Sciatic nerve (tissue), 2 donors: ENCODE results near the gene PRAC1. TPM values are rescaled to one million over a fixed set of nuclear protein-coding genes. Genes with fewer than 3 reads are reported as not detected.
"Not testable (repeated sequence)": the region's sequence is repeated elsewhere in the genome, so short reads cannot be mapped to it uniquely, and the experiment has no call there.

Source experiments
- ATAC-seq: fragments of 200-7000 bp; cut with Tn5 transposase; one replicate; pipeline ENCODE4 v1.9.1; 2020; ENCODE audit warnings: mild to moderate bottlenecking, moderate library complexity
- DNase-seq: peaks from one replicate; pipeline ENCODE4 v3.0.0-alpha.2; 2020; ENCODE audit warnings: low spot score
- intact Hi-C: fragments of 100-400 bp; cut with DNase I; formaldehyde crosslinking; loops from one replicate; pipeline ENCODE4 v1.14.2; 2022
- total RNA-seq: library from RNA; stranded (reverse); fragmentation: NEBNext Ultra II Directional; extraction: Animal tissue kit (Norgen Biotek cat#: 25700); gene quantifications from one replicate; pipeline ENCODE4 v1.2.1, GENCODE V29; 2021
- donor health status: DM: no; HTN: no; CAD: no.
- donor health status: DM: no; HTN: no; CAD: no.

The PRAC1 gene
- total RNA-seq, 1 donor from 2014 or later, result not detected

DNA sequence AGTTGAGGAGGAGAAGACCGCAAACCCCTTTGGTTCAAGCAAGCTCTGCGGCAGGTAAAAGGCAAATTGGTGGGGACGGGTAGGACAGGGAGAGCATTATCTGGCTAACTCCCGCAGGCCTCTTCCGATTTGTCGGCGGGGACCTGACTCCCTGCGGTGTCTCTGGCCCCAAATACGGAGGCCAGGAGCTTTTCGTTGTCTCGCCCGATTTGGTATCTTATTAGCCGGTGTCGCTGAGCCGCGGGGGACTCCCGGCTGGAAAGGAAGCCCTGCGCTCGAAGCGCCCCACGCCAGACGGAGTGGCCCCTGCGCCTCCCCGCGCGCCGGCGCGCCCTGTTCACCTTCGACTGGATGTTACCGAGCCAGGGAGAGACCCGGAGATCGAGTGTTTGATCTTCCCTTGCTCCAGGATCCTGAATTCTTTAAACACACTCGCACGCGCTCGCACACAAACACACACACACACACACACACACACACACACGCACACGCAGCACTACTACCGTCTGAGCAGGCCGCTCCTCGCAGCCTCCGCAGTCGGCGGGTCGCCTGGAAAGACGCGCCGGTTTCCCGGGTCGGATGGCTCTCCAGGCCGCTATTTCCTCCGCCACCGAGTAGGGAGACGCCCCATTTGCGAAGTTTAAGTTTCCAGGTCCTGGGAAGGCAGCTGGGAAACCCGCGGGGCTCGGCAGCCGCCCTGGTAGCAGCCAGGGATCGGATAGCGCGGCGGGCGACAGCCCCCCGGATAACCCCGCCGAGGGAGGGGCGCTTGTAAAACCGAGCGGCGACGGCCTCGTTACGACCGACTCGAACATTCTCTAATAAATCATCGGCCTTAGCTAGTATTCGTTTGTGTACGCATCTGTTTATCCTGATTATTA lies 3.3 kb downstream of the PRAC1 start:
- intact Hi-C loops, result no loop called here
- ATAC-seq (no peak), DNase-seq (no peak)

DNA sequence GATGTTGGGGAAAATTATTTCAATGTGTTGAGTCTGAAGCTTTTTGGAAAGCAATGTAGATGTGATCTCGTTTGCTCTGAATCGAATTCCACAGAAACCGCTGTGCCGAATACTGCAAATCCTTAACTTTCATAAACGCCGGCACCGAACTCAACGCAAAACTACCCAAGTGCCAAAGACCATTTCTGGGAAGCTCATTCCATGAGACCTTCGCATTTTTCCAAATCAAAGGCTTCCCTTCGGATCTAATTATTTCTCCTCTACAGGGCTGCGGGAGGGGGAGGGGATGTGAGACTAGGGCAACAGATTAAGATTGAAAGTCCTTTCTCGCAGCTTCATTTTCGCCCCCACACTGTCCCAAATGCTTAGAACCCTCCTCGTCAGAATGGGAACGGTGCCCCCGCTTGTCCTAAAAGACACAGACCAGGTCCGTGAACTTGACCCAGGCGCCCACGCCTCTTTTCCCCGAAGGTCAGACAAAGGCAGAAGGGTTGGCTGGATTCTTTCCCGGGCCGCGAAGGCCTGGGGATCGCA lies 4.0 kb downstream of the PRAC1 start:
- intact Hi-C loops, result no loop called here
- DNase-seq, result no peak
- ATAC-seq, result no peak

DNA sequence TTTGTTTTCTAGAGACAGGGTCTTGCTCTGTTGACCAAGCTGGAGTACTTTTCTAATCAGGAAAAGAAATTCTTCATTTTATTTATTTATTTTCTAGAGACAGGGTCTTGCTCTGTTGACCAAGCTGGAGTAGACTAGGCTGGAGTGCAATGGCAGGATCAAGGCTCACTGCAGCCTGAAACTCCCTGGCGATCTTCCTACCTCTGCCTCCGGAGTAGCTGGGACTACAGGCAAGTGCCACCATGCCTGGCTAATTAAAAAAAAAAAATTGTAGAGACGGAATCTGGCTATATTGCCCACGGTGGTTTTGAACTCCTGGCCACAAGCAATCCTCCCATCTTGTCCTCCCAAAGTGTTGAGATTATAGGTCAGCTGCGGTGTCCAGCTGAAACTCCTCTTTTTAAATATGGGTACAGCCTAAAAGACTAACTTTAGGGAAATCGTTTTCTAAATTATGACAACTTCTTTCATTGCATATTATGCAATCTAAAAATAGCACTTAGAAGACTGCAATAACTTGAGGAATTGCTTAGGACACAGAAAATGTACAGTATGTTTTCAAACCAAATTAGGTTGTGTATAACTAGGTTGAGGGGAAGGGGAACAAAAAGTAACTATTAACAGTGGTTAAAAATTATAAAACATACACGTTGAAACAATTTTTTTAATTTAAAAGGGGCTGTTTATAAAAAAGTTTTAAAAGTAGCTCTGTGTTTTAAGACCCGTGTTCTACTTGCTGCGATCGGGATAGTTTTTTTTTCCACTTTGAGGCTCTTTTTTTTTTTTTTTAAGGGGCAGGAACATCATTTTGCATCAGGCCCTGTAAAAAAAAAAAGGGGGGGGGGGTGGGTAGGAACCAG lies 4.7 kb downstream of the PRAC1 start:
- DNase-seq (no peak), ATAC-seq (no peak)
- intact Hi-C loops, result no loop called here

DNA sequence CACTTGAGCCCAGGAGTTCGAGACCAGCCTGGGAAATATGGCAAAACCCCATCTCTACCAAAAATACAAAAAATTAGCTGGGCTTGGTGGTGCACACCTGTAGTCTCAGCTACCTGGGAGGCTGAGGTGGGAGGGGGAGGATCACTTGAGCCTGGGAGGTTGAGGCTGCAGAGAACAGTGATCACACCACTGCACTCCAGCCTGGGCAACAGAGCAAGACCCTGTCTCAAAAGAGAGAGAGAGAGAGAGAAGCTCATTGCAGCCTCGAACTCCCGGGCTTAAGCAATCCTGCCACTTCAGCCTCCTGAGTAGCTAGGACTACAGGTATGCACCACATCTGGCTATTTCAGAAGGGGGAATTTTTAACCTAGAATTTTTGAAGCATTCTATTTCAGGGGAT lies 5.8 kb downstream of the PRAC1 start:
- ATAC-seq, DNase-seq, intact Hi-C loops: not testable (repeated sequence)

DNA sequence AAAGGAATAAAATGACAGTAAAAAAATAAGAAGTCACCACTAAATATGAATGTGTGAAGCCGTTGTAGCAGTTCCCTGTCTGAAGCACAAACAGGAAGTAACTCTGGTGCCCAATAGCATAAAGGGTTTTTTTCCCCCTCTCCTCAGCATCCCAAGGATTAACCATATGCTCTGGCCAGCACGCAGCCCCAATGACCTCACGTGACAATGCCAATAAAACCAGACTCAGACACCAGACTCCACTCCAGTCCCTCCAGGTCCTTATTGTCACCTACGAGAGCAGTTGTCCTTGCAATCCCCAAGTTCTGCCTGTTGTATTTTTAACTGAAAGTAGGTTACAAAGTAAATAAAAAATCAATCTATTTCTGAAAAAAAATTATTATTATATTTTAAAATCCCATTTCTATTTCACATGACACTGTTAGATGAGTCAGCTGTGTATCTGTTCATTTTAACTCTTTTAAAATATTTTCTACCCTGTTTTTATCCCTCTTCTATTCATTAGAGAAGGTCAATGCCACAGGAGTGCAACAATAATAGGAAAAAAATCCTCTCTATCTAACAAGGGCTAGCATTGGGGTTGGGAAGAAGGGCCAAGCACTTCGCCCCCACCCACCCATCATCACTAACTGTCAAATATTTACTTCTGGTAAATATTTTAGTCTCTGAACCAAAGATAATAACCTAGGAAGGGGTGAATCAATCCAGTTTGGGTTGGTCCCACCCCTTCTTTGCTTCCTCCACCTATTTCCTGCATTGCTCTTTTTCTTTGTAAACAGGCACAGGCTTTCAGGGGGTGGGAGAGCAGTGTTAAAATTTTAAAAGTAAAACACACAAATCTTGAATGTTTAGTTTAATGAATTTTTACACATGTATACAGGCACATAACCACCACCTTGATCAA lies 6.6 kb downstream of the PRAC1 start:
- ATAC-seq (no peak), DNase-seq (no peak)
- intact Hi-C loops, result no loop called here

DNA sequence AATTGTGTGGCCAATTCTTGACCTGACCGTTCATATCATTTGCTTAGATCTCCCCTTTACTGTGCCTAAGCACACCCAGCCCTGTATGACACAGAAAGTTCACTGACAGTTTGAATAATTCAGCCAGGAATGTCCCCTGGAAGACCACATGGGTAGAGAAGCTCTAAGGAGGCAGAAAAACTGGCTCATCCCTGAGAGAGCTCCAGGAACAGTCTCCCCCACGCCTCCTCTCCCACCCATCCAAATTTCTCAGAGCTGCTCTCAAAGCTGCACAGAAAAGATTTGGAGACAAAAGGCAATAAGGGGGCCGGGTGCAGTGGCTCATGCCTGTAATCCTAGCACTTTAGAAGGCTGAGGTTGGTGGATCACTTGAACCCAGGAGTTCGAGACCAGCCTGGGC lies 11.2 kb downstream of the PRAC1 start:
- ATAC-seq, result no peak
- no peak for DNase-seq
- intact Hi-C loops, result no loop called here

DNA sequence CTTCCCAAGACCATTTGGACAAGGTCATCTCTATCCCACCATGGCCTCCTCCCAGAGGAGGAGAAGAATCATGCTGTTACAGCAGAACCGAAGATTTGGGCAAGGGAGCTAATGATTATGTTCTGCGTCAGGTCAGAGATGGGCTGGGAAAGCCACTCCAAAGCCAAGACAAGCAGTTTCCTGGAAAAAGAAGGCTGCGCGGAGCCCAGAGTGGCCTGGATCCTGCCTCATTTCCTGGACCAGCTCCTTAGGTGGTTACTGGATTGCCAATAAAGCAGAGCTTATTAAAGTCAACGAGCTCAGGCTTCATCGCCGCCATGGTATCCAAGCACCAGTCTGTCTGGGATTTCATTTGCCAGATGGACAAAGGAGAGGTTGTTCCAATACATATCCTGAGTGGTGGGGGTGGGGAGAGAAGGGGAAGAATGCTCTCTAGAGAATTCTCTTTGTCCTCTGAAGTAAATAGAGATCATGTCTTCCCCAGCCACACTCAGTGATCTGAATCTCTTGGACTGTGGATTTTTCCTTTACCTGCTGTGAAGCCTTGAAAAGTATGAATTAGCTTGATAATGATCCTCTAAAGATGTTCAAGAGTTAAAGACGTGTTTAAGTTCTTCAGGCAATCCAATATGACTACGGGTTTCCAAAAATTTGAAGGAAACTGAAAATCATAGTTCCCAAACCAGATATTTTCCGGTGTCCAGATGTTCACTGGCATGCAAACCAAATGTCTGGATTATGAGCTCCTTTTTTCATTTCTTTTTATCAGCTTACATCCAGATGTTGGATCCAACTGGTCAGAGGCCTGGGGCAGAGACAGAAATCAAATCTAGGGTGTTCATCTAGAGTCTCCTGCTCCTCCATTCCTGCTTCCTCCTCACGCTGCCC lies 17.7 kb downstream of the PRAC1 start:
- DNase-seq, result no peak
- ATAC-seq, result no peak
- intact Hi-C loops, result no loop called here

DNA sequence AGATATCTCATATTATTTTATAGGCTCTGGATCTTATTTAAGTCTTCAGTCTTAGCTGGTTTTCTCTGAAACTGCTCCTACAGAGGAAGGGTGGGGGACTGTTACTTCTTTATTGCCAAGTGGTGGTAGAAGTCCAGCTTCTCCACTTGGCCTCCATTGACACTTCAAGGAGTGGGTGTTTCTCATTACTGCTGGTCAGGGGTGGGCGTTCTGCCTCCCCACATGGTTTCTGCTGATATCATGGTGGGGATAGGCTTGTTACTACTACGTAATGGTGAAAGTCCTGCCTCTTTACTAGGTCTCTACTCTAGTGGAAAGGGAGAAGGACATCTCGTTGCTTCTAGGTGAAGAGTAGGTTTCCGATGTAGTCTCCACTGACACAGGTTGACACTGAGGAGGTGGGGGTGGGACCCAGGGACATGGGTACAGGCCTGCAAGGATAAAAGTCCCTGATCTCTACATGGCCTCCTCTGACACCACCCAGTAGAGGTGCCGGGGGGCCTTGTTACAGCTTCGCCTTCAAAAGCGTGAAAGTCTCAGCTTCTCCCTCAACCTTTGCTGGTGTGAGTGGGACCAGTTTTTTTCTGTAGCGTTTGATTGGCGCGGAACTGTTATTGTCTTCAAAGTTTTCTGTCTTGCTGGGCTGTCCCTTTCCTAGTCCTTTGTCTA lies 20.3 kb downstream of the PRAC1 start:
- no peak for DNase-seq
- ATAC-seq, result no peak
- intact Hi-C loops, result no loop called here

DNA sequence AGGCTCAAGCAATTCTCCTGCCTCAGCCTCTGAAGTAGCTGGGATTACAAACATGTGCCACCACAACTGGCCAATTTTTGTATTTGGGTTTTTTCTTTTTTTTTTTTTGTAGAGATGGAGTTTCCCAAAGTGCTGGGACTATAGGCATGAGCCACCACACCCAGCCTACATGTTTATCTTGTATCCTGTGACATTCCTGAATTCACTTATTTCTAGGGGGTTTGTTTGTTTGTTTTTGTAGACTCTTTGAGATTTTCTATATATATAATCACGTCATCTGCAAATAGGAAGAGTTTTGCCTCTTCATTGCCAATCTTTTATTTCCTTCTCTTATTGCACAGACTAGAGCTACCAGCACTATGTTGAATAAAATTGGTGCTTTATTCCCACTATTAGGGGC lies 29.1 kb downstream of the PRAC1 start:
- intact Hi-C loops, result no loop called here
- DNase-seq, result no peak
- ATAC-seq, result no peak

DNA sequence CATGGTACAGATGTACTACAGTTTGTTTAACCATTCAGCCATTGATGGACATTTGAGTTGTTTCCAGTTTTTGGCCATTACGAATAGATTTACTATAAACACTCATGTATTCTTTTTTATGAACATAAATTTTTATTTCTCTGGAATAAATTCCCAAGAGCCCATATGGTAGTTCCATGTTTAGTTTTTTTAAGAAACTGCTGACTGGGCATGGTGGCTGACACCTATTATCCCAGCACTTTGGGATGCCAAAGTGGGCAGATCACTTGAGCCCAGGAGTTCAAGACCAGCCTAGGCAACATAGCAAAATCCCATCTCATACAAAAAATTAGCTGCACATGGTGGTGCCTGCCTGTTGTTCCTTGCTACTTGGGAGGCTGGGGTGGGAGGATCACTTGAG lies 30.3 kb downstream of the PRAC1 start:
- intact Hi-C loops, result no loop called here
- no peak for DNase-seq
- no peak for ATAC-seq

DNA sequence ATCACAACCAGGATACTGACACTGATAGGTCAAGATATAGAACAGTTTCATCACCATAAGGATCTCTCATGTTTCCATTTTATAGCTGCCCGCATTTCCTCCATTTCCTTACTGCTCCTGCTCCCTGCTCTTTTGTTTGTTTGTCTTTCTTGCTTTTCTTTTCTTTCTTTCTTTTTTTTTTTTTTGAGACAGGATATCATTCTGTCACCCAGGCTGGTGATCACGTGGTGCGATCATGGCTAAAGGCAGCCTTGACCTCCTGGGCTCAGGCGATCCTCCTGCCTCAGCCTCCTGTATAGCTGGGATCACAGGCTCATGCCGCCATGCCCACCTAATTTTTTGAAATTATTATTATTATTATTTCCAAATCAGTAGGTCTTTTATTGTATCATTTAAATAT lies 31.7 kb downstream of the PRAC1 start:
- intact Hi-C loops, result no loop called here
- no peak for ATAC-seq
- DNase-seq, result no peak

DNA sequence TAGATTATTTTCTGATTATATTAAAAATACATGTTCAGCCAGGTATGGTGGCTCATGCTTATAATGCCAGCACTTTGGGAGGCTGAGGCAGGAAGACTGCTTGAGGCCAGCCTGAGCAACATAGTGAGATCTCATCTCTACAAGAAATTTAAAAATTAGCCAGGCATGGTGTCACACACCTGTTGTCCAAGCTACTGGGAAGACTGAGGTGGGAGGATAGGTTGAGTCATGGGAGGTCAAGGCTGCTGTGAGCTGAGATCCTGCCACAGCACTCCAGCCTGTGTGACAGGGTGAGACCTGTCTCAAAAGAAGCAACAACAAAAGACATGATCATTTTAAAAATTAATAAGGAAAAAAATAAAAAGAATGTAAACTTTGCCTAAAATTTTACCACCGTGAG lies 40.7 kb downstream of the PRAC1 start:
- ATAC-seq, result no peak
- DNase-seq, result no peak
- intact Hi-C loops, result no loop called here

DNA sequence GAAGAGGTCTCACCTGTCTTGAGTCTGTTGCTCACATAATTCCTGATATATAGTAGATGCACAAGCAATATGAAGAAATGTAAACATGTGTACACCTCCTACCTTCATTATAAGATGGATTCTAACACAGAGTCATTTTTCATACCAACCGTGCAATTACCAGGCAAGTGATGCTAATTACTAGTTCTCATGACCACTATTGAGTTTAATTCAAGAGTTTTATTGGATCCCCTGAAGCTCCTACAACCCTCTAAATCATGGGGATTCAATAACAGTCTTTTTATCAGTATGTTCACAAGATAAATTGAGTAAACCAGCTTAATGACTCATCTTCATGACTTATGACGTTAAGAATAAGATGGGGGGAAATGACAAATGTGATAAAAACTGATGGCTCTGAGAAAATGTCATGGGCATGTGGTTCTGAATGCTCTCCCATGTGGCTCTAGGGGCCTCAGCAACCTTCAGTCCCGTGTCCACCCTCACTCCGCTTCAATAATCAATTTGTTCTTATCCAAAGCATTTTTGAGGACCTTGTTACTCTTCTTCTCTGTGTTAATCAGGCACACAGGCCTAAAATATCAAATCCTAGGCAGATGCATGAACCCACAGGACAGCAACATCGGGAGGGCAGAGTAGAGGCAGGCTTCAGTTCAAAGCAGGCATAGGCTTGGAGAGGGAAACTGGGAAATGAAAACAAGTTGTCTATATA lies 42.8 kb downstream of the PRAC1 start:
- ATAC-seq (no peak), DNase-seq (no peak)
- intact Hi-C loops, result loop anchor here (10.0 kb wide), 1 partner anchor 115 kb away; no protein-coding TSS in a partner anchor

DNA sequence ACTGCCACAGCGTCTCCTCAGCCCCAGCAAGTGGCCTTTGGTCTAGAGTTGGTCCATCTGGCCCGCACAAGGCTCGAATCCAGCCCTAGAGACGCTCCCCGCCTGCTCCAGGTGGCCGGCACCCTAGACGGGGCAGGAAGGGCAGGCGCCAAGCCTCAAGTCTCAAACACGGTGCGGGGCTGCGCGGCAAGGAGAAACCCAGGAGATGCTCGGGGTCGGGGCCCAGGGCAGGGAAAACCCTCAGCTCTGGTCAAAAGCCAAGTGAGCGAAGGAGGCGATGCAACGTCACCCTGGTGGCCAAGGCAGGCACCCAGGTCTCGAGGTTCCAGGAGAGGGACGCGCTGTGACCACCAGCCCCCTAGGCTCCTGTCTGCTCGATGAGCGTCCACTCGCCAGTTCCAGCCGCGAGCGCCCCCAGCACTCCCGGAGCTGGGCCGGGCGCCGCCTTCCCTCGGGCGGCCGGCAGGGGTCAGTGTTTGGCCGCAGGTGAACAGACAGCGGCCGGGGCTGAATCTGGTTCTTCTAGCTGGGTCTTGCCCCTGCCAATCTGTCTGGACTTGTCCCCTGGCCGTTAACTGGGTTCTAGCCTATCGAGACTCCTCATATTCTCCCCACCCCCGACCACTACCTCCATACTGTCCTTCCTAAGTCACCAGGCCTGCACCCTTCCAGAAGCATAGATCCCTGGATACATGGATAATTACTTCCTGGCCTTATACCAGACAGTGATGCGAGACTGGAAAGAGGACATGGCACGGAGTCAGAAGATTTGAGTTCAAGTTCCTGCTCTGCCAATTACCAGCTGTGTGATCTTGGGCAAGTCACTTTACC lies 44.0 kb downstream of the PRAC1 start:
- peak; percentile 70 for DNase-seq
- ATAC-seq, result peak; percentile 72
- intact Hi-C loops, result loop anchor here (10.0 kb wide), 1 partner anchor 116 kb away; no protein-coding TSS in a partner anchor

DNA sequence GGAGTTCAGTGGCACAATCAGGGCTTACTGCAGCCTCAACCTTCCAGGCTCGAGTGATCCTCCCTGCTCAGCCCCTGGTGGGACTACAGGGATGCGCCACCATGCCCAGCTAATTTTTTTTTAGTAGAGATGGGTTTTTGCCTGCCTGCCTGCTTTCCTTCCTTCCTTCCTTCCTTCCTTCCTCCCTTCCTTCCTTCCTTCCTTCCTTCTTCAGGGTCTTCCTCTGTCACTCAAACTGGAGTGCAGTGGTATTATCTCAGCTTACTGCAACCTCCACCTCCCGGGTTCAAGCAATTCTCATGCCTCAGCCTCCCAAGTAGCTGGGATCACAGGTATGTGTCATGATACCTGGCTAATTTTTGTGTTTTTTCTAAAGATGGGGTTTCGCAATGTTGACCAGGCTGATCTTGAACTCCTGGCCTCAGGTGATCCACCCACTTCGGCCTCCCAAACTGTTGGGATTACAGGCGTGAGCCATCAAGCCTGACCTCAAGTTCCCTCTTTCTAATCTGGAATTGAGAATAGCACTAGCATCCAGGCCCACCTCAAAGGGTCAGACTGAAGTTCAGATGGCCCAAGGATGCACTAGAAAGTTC lies 45.3 kb downstream of the PRAC1 start:
- ATAC-seq (no peak), DNase-seq (no peak)
- intact Hi-C loops, result loop anchor here (10.0 kb wide), 1 partner anchor 118 kb away; no protein-coding TSS in a partner anchor
